ENCODE measurements around the gene SEC22A.

DNA sequence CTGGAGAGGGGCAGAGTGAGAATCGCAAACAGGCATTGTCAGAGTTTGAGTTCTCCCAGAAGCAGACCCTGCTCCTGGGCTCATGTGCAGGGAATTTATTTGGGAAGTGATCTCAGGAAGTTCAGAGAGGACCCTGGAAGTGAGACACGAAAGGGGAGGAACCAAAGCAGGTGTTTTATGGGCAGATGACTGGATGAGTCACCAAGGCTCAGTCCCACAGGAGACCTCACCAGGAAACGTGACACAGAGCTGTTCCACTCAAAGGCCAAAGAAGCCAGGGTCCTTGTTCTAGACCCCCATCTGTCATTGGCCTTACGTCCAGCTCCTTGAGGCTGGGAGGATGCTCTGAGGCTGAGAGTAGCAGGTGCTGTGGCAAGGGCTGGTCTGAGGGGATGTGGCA lies 43.4 kb upstream of the SEC22A start:
- TF ChIP-seq CTCF (IDR thresholded peaks at IDR 0.05) = no peak
- no peak for TF ChIP-seq POLR2A (IDR thresholded peaks at IDR 0.05)
- no peak for TF ChIP-seq EP300 (IDR thresholded peaks at IDR 0.05)
